Osteocyte (in vitro differentiated cells): ENCODE data around the gene GOLGA8S. TPM values are rescaled to one million over a fixed set of nuclear protein-coding genes. Genes with fewer than 3 reads are reported as not detected.
"Not testable (repeated sequence)": the region's sequence is repeated elsewhere in the genome, so short reads cannot be mapped to it uniquely, and the experiment has no call there.

ENCODE experiments used
- DNase-seq: peaks from one replicate; pipeline ENCODE4 v3.0.0; 2021; ENCODE audit warnings: mixed read lengths; ENCODE audit not compliant: unreplicated experiment; ENCODE audit errors: extremely low spot score
- H3K27ac Mint-ChIP-seq: one replicate; pipeline ENCODE4 v1.8.0; 2021; ENCODE audit warnings: mild to moderate bottlenecking, mixed read lengths; ENCODE audit not compliant: unreplicated experiment
- H3K27me3 Mint-ChIP-seq: one replicate; pipeline ENCODE4 v1.8.0; 2021; ENCODE audit warnings: mixed read lengths; ENCODE audit not compliant: unreplicated experiment
- H3K36me3 Mint-ChIP-seq: one replicate; pipeline ENCODE4 v1.8.0; 2021; ENCODE audit warnings: mixed read lengths; ENCODE audit not compliant: unreplicated experiment
- H3K4me1 Mint-ChIP-seq: one replicate; pipeline ENCODE4 v1.8.0; 2021; ENCODE audit warnings: mixed read lengths; ENCODE audit not compliant: unreplicated experiment
- H3K4me3 Mint-ChIP-seq: one replicate; pipeline ENCODE4 v1.8.0; 2021; ENCODE audit warnings: mild to moderate bottlenecking, moderate library complexity, mixed read lengths; ENCODE audit not compliant: unreplicated experiment
- H3K9me3 Mint-ChIP-seq: one replicate; pipeline ENCODE4 v1.8.0; 2021; ENCODE audit warnings: mixed read lengths; ENCODE audit not compliant: unreplicated experiment
- total RNA-seq: library from RNA; stranded (reverse); gene quantifications from 2 replicates; pipeline ENCODE4 v1.2.1, GENCODE V29; 2021
- TF ChIP-seq, protein P1 (sequence below): fragments of 200-600 bp; sonication (generic); IDR thresholded peaks from 2 replicates; pipeline ENCODE4 v1.5.0; 2021; ENCODE audit warnings: antibody characterized with exemption, mild to moderate bottlenecking, moderate library complexity

Gene GOLGA8S
- total RNA-seq, 1 donor from 2014 or later: 0.30 TPM

DNA sequence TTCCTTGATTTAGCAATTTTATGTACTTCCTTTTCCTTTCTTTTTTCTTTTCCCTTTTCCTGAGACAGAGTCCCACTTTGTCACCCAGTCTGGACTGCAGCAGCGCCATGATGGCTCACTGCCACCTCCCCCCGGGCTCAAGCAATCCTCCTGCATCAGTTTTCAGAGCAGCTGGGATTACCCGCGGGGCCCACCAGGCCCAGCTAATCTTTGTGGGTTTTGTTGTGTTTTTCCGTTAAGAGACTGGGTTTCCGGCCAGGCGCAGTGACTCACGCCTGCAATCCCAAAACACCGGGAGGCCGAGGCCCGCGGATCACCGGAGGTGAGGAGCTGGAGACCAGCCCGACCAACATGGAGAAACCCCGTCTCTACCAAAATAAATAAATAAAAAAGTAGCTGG, 17.7 kb downstream of the GOLGA8S start:
- Mint-ChIP-seq H3K27ac (no peak overlapping the region), H3K9me3 (peaks cover 8% of the 10 kb centered on the region), H3K27me3 (no peaks in the 10 kb centered on the region), H3K4me1 (peaks cover 3% of the 10 kb centered on the region), H3K4me3 (no peak overlapping the region), H3K36me3 (no peaks in the 10 kb centered on the region)
- TF ChIP-seq, protein P1, sequence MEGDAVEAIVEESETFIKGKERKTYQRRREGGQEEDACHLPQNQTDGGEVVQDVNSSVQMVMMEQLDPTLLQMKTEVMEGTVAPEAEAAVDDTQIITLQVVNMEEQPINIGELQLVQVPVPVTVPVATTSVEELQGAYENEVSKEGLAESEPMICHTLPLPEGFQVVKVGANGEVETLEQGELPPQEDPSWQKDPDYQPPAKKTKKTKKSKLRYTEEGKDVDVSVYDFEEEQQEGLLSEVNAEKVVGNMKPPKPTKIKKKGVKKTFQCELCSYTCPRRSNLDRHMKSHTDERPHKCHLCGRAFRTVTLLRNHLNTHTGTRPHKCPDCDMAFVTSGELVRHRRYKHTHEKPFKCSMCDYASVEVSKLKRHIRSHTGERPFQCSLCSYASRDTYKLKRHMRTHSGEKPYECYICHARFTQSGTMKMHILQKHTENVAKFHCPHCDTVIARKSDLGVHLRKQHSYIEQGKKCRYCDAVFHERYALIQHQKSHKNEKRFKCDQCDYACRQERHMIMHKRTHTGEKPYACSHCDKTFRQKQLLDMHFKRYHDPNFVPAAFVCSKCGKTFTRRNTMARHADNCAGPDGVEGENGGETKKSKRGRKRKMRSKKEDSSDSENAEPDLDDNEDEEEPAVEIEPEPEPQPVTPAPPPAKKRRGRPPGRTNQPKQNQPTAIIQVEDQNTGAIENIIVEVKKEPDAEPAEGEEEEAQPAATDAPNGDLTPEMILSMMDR: no peak
- peak; percentile 83 for DNase-seq

DNA sequence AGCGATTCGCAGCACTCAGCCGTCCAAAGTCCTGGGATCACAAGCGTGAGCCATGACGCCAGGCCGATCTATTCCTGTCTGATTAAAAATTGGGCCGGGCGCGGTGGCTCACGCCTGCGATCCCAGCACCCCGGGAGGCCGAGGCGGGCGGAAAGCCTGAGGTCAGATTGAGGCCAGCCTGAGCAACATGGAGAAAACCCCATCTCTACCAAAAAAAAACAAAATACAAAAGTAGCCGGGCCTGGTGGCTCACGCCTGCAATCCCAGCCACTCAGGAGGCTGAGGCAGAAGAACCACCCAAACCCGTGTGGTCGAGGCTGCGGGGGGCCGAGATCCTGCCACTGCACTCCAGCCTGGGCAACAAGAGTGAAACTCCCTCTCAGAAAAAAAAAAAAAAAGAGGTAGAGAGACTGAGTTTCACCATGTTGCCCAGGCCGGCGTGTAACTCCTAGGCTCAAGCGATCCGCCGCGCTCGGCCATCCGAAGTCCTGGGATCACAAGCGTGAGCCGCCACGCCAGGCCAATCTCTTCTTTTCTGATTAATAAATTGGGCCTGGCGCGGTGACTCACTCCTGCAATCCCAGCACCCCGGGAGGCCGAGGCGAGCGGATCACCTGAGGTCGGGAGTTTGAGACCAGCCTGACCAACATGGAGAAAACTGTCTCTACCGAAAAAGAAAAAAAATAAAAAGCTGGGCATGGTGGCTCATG, 18.5 kb downstream of the GOLGA8S start:
- not testable (repeated sequence) for H3K27me3 Mint-ChIP-seq, H3K4me3 Mint-ChIP-seq, H3K36me3 Mint-ChIP-seq, H3K27ac Mint-ChIP-seq, H3K9me3 Mint-ChIP-seq, H3K4me1 Mint-ChIP-seq
- DNase-seq: peak; percentile 84

DNA sequence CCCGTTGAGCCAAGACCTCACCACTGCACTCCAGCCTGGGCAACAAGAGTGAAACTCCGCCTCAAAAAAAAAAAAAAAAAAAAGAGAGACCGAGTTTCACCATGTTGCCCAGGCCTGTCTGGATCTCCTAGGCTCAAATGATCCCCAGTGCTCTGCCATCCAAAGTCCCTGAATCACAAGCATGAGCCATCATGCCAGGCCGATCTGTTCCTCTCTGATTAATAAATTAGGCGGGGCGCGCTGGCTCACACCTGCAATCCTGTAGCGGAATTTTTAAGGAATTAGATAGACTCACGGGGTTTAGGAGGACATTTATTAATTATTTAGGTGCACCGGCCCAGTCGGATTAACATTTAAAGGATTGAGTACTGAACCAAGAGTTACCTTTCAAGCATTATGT, 19.7 kb downstream of the GOLGA8S start:
- peak; percentile 13 for DNase-seq
- H3K4me1 Mint-ChIP-seq, H3K27me3 Mint-ChIP-seq, H3K36me3 Mint-ChIP-seq, H3K27ac Mint-ChIP-seq, H3K9me3 Mint-ChIP-seq, H3K4me3 Mint-ChIP-seq: not testable (repeated sequence)

DNA sequence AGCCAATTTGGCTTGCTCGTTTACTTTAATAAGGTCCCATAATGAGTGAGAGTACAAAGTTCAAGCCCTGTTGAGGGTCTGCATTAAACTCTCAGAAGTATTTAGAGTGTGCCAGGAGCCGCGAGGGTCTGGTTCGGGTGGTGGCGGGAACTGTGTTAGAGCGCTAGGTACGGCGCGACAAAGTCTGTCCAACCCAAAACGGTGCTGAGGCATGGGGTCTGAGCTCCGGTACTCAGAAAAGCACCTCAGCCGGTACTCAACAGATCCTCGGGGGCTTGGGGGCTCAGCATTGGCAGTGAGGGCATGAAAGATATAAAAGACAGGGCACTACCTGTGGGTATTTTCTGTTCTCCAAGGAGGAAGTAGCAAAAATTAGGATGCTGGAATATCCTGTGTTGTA, 24.4 kb downstream of the GOLGA8S start:
- not testable (repeated sequence) for H3K36me3 Mint-ChIP-seq, H3K9me3 Mint-ChIP-seq

DNA sequence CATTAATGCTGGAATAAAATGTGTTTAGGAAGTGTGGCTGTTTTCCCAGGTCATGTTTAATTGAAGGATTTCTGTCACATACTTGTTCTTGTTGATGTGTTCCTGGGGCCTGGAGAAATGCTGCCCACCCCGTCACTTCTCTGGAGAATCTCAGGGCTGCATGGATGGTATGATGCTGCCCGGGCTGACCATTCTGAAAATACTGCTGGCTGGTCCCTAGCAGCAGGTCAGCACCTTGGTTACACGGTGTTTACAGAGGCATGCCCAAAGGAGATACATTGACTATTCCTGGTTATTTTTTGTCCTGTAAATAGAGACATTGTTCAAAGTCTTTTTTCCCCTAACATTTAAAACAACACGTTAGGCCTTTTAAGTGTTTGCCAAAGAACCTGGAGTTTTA, 26.2 kb downstream of the GOLGA8S start:
- not testable (repeated sequence) for H3K27ac Mint-ChIP-seq, H3K36me3 Mint-ChIP-seq

More for the DNA sequence above, 24.4 kb downstream of the GOLGA8S start:
- DNase-seq: peak; percentile 72
- H3K27ac Mint-ChIP-seq, H3K4me1 Mint-ChIP-seq, H3K27me3 Mint-ChIP-seq, H3K4me3 Mint-ChIP-seq: not testable (repeated sequence)

DNA sequence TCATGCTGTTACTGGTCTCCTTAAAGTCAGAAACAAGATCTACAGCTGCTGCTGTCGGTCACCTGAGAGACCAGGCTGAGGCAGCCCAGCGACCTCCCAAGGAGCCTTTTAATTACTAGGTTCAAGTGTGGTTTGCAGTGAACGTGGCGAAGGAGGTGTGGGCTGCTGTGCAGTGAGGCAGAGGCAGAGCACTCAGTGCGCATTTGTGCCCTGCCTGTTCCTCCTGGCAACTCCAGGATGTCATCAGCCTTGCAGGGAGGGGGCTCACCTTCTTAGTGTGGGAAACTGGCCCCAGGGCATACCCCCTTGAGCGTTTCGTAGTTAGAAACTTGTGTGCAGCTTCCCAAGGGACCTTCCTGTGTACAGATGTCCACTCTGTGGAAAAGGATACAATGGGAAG, 26.6 kb downstream of the GOLGA8S start:
- H3K36me3 Mint-ChIP-seq, H3K4me3 Mint-ChIP-seq, H3K27me3 Mint-ChIP-seq, H3K27ac Mint-ChIP-seq, H3K9me3 Mint-ChIP-seq, H3K4me1 Mint-ChIP-seq: not testable (repeated sequence)
- DNase-seq: peak; percentile 62

More for the DNA sequence above, 26.2 kb downstream of the GOLGA8S start:
- H3K9me3 Mint-ChIP-seq, H3K27me3 Mint-ChIP-seq, H3K4me3 Mint-ChIP-seq, H3K4me1 Mint-ChIP-seq: not testable (repeated sequence)
- DNase-seq: peak; percentile 49

DNA sequence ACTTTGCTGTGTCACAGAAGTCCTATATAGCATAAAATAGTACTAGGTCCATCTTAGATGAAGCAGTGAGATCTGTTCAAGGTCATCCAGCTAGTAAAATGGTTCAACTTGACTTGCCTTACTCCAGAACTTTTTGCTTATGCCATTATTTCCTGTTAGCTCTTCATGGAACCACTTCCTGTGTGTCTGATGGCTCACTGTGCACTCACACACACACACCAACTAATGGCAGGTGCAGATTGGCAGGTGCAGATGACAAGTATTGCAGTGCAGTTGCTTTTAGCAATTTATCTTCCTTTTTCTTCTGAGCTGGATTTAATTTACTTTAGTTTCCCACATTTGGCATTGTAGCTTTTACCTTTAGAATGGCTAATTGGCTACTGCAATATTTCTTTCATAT, 29.8 kb downstream of the GOLGA8S start:
- no peaks in the 10 kb centered on the region for H3K27me3 Mint-ChIP-seq
- no peak overlapping the region for H3K4me3 Mint-ChIP-seq
- peak; percentile 21 for DNase-seq
- TF ChIP-seq, protein P1: no peak
- H3K4me1 Mint-ChIP-seq: no peaks in the 10 kb centered on the region
- no peak overlapping the region for H3K27ac Mint-ChIP-seq
- H3K9me3 Mint-ChIP-seq: no peaks in the 10 kb centered on the region
- no peaks in the 10 kb centered on the region for H3K36me3 Mint-ChIP-seq
